ENCODE measurements around the gene LIMS3. TPM values are rescaled to one million over a fixed set of nuclear protein-coding genes. Genes with fewer than 3 reads are reported as not detected.
"Not testable (repeated sequence)": the region's sequence is repeated elsewhere in the genome, so short reads cannot be mapped to it uniquely, and the experiment has no call there.

The LIMS3 gene, protein sequence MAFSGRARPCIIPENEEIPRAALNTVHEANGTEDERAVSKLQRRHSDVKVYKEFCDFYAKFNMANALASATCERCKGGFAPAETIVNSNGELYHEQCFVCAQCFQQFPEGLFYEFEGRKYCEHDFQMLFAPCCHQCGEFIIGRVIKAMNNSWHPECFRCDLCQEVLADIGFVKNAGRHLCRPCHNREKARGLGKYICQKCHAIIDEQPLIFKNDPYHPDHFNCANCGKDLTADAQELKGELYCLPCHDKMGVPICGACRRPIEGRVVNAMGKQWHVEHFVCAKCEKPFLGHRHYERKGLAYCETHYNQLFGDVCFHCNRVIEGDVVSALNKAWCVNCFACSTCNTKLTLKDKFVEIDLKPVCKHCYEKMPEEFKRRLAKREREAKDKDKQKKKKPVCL
- total RNA-seq (2021; fragmentation: NEBNext Ultra II Directional; extraction: Animal tissue kit (Norgen Biotek cat#: 25700)) (2.0 and 2.7 TPM in 2 replicates), polyA plus RNA-seq (2011; rRNA removed) (not detected in 2 replicates), polyA minus RNA-seq (2011; rRNA and poly(A)+ RNA removed) (2.3 TPM in 1 of 2 replicates, not detected in the other)
- polyA plus RNA-seq (2011; cell fraction: cytosol; rRNA removed): 0.61 TPM
- polyA plus RNA-seq (2011; cell fraction: nucleus; rRNA removed): 0.34 TPM
- 1.4 to 7.1 TPM (median 3.6 TPM) in 3 of 4 replicates, not detected in the other for polyA plus RNA-seq (2012, experiment 1 of 2)
- polyA plus RNA-seq (2012, experiment 2 of 2): 0.39 TPM
- polyA plus RNA-seq (2013, experiment 1 of 2): 1.7 TPM
- polyA plus RNA-seq (2013, experiment 2 of 2): 1.3 TPM
- 2.1 TPM for polyA minus RNA-seq (2011; cell fraction: cytosol; rRNA and poly(A)+ RNA removed)
- 1.9 TPM for polyA minus RNA-seq (2011; cell fraction: nucleus; rRNA and poly(A)+ RNA removed)
- long read RNA-seq, experiment 1: 0 reads
- long read RNA-seq, experiment 2: 0 reads

DNA sequence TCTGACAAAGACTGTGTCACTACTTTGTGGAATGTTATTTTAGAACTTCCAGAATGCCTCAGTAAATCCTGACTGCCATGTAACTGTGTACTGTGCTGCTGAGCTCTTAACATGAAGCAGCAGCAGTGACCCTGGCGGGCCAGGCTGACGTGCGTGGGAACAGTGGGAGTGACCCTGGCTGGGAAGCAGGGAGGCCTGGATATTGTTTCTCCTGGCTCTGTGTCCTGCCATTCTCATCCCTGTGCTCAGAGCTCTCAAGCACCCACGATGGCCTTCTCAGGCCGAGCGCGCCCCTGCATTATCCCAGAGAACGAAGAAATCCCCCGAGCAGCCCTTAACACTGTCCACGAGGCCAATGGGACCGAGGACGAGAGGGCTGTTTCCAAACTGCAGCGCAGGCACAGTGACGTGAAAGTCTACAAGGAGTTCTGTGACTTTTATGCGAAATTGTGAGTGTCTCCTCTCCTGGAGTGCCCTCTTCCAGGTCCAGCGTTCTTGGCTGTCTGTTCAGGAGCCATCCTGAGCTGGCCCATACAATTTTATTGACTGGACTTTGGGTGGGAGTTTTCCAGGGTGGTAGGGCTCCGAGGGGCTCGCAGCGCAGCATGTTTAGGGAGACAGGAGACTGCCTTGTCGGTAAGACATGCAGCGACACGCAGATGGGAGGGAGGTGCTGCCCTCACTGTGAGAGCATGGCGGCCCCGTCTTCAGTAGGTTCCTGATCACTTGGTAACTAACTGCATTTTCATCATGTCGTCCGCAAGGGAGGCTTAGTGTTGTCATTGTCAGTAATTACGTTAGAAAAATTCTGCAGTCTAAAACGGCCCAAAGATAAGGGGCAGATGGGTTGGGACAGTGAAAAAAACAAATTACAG is at the start of gene LIMS3:
LIMS3 (plus strand) TSS at position 227 of the 875 bp plus-strand sequence; CDS start at position 268, 41 bp downstream.
- DNase-seq (ENCODE audit: low read depth in 1 of 2, low spot score in 2 of 2); H3K23me2 ChIP-seq (ENCODE audit: low read depth, low read length); H3K4me1 ChIP-seq (replicated peaks in 1 of 4; ENCODE audit: control insufficient read depth in 3 of 4, insufficient read depth in 4 of 4, low read length in 3 of 4); H2BK120ac ChIP-seq (replicated peaks; ENCODE audit: low read depth, low read length); H2BK15ac ChIP-seq (ENCODE audit: low read length); H4K91ac ChIP-seq (replicated peaks; ENCODE audit: insufficient read length, low read length); H3K18ac ChIP-seq (ENCODE audit: extremely low read depth, low read length); H2AFZ ChIP-seq (ENCODE audit: low read length); H4K20me1 ChIP-seq (replicated peaks in 1 of 2; ENCODE audit: control insufficient read depth in 1 of 2, insufficient read depth in 2 of 2, low read length in 2 of 2); H3K79me1 ChIP-seq (ENCODE audit: low read depth, low read length); H2AK5ac ChIP-seq (ENCODE audit: low read depth, low read length); H4K8ac ChIP-seq (ENCODE audit: extremely low read depth, insufficient read depth, low read length); H2BK12ac ChIP-seq (ENCODE audit: low read depth, low read length); H3K9ac ChIP-seq (replicated peaks in 1 of 4; ENCODE audit: extremely low read depth in 1 of 4, low read depth in 3 of 4, low read length in 3 of 4); H3K4me2 ChIP-seq (ENCODE audit: insufficient read depth in 1 of 2, low read depth in 2 of 2, low read length in 2 of 2); H3K27me3 ChIP-seq (replicated peaks in 1 of 4; ENCODE audit: control insufficient read depth in 3 of 4, extremely low read depth in 1 of 4, insufficient read depth in 3 of 4, low read length in 3 of 4); H3K56ac ChIP-seq (replicated peaks; ENCODE audit: insufficient read length, low read depth, low read length); H3K79me2 ChIP-seq (ENCODE audit: control insufficient read depth in 1 of 2, insufficient read depth in 2 of 2, low read length in 2 of 2); H4K5ac ChIP-seq (ENCODE audit: insufficient read length, low read depth, low read length); H3K36me3 ChIP-seq (ENCODE audit: control insufficient read depth in 2 of 4, insufficient read depth in 4 of 4, low read length in 3 of 4); H3K9me3 ChIP-seq (ENCODE audit: insufficient read depth in 2 of 2, low read depth in 1 of 2, low read length in 1 of 2); CTCF ChIA-PET (ENCODE audit: partially characterized antibody); H3K23ac ChIP-seq (ENCODE audit: insufficient read length); H2BK5ac ChIP-seq (ENCODE audit: low read depth, low read length); H2BK20ac ChIP-seq (ENCODE audit: low read length); H3K27ac ChIP-seq (ENCODE audit: low read depth, low read length); H3K4me3 ChIP-seq (ENCODE audit: extremely low read depth in 1 of 4, insufficient read depth in 2 of 4, low read depth in 3 of 4, low read length in 4 of 4); POLR2A ChIA-PET (ENCODE audit: partially characterized antibody); H3K4ac ChIP-seq (replicated peaks; ENCODE audit: insufficient read length, low read depth, low read length); H3K14ac ChIP-seq (ENCODE audit: insufficient read length); FAIRE-seq: not testable (repeated sequence)
- no CpG with 5 or more reads among the region's 28 CpGs for WGBS, 2 experiments (ENCODE audit: extremely low coverage in 1 of 2, insufficient coverage in 1 of 2, insufficient read length in 1 of 2, insufficient replicate concordance in 2 of 2, low coverage in 1 of 2, low lambda C conversion rate in 2 of 2, missing lambda C conversion rate in 1 of 2)

Data from H1 (cell line).